ENCODE data around the gene ULK1.

- no peak for TF ChIP-seq ZBTB43 (CRISPR knock-in tag; conservative IDR thresholded peaks at IDR 0.05)
- no peak for TF ChIP-seq POLR2A (IDR thresholded peaks at IDR 0.05; ENCODE audit: insufficient read depth in 1 of 2, low read depth in 2 of 2, low read length in 2 of 2)
- no peak for TF ChIP-seq ZNF274 (CRISPR knock-in tag; IDR thresholded peaks at IDR 0.05)
- TF ChIP-seq, protein P1, sequence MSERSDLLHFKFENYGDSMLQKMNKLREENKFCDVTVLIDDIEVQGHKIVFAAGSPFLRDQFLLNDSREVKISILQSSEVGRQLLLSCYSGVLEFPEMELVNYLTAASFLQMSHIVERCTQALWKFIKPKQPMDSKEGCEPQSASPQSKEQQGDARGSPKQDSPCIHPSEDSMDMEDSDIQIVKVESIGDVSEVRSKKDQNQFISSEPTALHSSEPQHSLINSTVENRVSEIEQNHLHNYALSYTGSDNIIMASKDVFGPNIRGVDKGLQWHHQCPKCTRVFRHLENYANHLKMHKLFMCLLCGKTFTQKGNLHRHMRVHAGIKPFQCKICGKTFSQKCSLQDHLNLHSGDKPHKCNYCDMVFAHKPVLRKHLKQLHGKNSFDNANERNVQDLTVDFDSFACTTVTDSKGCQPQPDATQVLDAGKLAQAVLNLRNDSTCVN (CRISPR knock-in tag; IDR thresholded peaks at IDR 0.05; ENCODE audit: borderline replicate concordance): no peak
- TF ChIP-seq, protein P2, sequence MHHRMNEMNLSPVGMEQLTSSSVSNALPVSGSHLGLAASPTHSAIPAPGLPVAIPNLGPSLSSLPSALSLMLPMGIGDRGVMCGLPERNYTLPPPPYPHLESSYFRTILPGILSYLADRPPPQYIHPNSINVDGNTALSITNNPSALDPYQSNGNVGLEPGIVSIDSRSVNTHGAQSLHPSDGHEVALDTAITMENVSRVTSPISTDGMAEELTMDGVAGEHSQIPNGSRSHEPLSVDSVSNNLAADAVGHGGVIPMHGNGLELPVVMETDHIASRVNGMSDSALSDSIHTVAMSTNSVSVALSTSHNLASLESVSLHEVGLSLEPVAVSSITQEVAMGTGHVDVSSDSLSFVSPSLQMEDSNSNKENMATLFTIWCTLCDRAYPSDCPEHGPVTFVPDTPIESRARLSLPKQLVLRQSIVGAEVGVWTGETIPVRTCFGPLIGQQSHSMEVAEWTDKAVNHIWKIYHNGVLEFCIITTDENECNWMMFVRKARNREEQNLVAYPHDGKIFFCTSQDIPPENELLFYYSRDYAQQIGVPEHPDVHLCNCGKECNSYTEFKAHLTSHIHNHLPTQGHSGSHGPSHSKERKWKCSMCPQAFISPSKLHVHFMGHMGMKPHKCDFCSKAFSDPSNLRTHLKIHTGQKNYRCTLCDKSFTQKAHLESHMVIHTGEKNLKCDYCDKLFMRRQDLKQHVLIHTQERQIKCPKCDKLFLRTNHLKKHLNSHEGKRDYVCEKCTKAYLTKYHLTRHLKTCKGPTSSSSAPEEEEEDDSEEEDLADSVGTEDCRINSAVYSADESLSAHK (CRISPR knock-in tag; IDR thresholded peaks at IDR 0.05; ENCODE audit: borderline replicate concordance): no peak
- no peak for TF ChIP-seq ZNF329 (CRISPR knock-in tag; IDR thresholded peaks at IDR 0.05; ENCODE audit: low read depth)
- no peak for TF ChIP-seq KLF9 (CRISPR knock-in tag; IDR thresholded peaks at IDR 0.05; ENCODE audit: low read depth)
- TF ChIP-seq ZNF331 (CRISPR knock-in tag; IDR thresholded peaks at IDR 0.05): no peak
- TF ChIP-seq CHD4 (IDR thresholded peaks at IDR 0.05; ENCODE audit: borderline replicate concordance, low read length): no peak
Measured at GRCh38 chr12:131896811-131897270, 2.4 kb downstream of the ULK1 start.

Measured in HepG2 (cell line).